Activated effector memory CD4-positive, alpha-beta T cell treated with Interleukin-2 at 50 U/mL for 16 hours (primary cell): ENCODE data around the gene SMARCAD1.
"Not testable (repeated sequence)": the region's sequence is repeated elsewhere in the genome, so short reads cannot be mapped to it uniquely, and the experiment has no call there.

Experiments
- DNase-seq: peaks from one replicate; pipeline ENCODE4 v3.0.0-alpha.2; 2020

SMARCAD1 gene

DNA sequence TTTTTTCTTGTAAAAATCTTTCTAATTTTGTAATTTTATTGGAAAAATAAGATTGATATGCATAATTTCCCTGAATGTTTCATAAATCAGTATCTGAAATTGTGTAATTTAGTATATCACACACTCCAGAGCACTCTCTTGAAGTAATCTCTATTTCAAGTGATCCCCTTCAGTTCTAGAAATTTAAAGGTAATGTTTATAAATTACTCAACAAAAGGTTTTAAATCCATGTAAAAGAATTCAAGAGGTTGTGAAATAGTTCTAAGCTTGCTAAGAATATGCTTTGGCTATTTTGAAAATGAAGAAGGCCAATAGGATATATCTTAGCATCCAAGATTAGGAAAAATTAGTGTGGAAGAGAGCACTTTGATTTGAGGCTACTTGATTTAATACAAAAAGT lies 28.2 kb downstream of the SMARCAD1 start:
- DNase-seq = no peak

GRCh38 chr4:94237271-94237670 lies 29.6 kb downstream of the SMARCAD1 start:
- no peak for DNase-seq

GRCh38 chr4:94238160-94238559 lies 30.5 kb downstream of the SMARCAD1 start:
- no peak for DNase-seq

DNA sequence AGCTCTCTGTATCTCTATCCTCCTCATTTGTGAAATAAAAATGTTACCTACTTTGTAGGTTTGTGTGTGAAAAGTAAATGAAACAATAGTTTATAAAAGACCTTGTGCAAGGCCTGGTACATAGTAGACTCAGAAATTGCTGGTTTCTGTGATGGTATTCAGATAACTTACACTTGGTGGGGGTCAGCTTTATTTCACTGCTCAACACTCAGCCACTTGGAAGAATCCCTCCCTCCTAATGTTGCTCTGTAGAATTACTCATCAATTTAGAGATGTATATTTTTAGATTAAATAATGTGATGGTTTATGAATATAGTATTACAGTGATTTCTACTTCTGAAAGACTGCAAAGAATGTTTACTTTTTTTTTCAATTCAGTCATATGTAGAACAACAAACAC lies 32.7 kb downstream of the SMARCAD1 start:
- no peak for DNase-seq

DNA sequence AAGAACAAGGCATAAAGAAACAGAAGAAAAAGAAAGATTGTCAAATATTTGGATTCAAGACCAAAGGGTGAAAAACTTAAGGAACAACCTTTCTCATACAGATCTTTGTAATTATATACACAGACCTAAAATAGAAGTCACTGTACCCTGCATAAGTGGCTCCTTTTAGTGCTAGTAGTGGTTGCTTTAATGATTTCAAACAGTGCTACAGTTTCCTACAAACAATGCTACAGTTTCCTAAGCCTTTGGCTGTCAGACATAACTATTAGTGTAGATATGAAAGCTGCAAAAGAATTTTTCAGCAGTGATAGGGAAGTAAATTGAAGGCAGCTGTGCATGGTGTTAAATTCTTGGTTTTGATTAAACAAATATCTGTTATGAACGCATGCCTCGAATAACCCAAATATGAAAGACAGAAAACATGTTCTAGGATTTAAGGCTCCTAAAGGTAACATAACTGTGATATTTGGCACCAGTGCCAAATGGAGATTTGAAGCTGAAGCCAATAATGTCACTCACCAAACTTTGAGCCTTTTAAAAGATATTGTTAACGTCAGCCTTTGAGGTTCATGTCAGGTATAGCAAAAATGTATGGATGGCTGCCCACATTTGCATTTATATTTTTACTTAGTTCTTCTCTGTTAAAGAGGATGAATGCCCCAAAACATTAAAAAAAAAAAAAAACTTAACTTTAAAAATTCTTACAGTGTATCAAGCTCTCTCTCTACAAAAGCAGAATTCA lies 36.6 kb downstream of the SMARCAD1 start:
- DNase-seq = no peak

GRCh38 chr4:94244829-94245185 lies 37.1 kb downstream of the SMARCAD1 start:
- DNase-seq = no peak

GRCh38 chr4:94251094-94251493 lies 43.4 kb downstream of the SMARCAD1 start:
- no peak for DNase-seq

- DNase-seq = no peak
These were observed 45.4 kb downstream of the SMARCAD1 start for GRCh38 chr4:94253036-94253435.

DNA sequence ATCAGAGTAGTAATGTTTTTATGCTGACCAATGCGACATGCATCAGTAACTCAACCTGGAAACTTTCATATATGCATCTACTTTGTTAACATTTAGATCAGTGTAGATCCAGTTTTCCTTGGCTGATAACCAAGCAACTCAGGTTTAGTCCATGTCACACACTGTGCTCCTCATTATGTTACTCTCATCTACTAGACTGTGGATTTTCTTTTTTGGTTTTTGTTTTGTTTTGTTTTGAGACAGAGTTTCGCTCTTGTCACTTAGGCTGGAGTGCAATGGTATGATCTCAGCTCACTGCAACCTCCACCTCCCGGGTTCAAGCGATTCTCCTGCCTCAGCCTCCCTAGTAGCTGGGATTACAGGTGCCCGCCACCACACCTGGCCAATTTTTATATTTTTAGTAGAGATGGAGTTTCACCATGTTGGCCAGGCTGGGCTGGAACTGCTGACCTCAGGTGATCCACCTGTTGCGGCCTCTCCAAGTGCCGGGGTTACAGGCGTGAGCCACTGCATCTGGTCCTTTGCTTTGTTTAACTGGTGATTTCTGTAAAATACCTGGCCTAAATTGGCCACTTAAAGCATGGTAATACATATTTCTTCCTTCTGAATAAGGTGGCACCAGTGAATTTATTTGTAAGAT lies 48.6 kb downstream of the SMARCAD1 start:
- no peak for DNase-seq

DNA sequence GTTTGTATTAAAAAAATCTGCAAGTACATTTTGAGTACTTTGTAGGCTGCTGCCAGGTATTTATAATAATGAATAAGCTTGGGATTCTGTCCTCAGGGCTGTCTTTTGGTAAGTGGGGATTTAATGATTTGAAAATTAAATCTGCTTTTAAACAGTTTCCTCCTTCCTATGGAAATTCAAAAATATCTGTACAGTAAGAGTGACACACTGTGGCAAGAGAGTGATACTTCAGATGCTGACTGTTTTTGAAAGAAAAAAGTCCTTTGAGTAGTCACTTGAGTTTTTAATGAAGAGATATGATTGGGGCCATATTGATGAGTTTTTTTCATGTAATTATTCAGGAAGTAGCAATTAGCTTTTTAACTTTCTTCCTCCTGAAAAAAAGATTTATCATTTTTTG lies 49.2 kb downstream of the SMARCAD1 start:
- no peak for DNase-seq

- no peak for DNase-seq
These were observed 54.7 kb downstream of the SMARCAD1 start for GRCh38 chr4:94262163-94263016.

DNA sequence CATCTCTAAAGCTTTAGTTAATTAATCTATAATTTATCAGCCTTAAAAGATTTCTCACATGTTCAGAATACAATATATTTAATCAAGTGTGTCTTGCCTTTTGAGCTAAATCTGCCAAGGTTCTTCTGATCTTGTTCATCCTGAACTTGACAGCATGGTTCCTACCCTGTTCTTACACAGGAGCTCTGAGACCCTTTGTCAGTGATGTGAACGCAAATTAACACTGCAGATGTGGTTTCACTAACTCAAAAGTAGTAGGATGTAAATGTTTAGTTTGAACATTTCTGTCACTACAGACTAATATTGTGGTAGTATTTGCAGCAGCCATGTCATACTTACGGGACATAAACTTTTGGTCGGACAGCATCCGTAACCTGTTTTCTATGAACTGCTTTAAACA lies 59.4 kb downstream of the SMARCAD1 start:
- DNase-seq = no peak

GRCh38 chr4:94271248-94271647 lies 63.6 kb downstream of the SMARCAD1 start:
- DNase-seq = no peak

- DNase-seq = no peak
These were observed 67.2 kb downstream of the SMARCAD1 start for GRCh38 chr4:94274912-94275311.

- DNase-seq = no peak
These were observed 68.5 kb downstream of the SMARCAD1 start for GRCh38 chr4:94276204-94276603.

DNA sequence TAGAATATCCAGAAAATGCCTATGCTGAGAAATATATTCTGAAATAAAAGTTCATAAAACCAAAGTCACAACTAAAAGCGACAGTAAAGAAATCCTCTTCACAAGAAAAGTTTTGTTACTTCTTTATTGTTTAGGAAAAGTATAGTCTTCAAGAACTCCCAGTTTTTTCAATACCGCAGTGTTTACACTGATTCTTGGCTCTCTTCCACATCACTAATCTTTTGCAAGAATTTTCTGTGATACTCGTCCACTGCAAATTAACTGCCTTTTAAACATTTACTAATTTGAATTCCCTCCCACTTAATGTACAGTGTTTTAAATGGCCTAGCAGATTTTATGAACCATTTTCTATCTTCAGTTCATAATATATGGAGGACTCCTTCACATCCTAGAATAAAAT lies 69.9 kb downstream of the SMARCAD1 start:
- no peak for DNase-seq

DNA sequence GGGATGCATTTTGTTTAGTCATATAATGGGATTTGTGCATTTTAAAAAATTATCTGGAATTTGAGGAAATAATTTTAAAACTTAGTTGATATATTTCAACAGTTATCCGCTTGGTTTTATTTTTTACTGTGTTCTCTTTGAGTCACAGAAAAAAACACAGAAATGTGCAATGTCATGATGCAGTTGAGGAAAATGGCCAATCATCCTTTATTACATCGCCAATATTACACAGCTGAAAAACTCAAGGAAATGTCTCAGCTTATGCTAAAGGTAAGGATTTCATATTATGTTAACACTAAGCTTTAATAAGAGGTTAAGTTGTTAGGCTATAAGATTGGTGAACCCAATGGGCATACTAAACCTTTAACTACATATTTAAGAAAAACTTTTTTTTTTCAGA lies 71.1 kb downstream of the SMARCAD1 start:
- DNase-seq = no peak

GRCh38 chr4:94284889-94285288 lies 77.2 kb downstream of the SMARCAD1 start:
- DNase-seq = no peak

DNA sequence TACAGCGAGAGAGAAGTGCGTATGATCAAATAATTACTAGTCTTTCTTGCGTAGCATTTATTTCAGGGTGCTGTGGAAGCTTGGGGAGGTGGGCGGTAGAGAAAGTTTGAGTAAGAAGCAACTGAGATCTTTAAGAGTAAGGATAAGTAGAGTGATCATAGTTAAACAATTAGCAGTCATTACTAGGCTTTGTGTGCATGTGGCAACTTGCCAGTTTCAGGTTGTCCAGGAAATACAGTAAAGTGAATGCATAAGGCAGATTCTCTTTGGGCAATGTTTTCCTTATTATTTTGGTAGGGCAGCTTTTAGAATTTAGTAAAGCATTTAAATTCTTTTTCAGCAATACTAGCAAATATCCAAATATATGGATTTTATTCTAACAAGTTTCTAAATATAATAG lies 78.0 kb downstream of the SMARCAD1 start:
- DNase-seq = no peak

GRCh38 chr4:94290245-94290644 lies 82.6 kb downstream of the SMARCAD1 start:
- no peak for DNase-seq

DNA sequence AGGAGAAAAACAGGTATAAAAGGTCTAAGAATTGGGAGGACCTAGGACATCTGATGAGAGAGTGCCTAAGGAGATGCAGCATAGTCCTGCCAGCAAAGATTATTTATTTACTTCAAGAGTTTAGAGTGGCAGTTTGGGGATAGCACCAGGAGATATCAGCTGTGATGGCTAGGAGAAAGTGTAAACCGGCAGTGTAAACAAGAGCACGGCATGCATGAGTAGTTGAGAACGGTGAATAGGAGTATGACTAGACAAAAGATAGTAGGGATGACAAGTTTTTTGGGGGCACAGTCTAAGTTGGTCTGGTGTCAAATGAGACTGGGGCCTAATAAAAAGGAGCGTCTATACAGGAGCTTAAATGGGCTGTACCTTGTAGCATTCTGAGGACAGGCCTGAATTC lies 86.3 kb downstream of the SMARCAD1 start:
- DNase-seq = not testable (repeated sequence)

GRCh38 chr4:94295473-94295872 lies 87.8 kb downstream of the SMARCAD1 start:
- not testable (repeated sequence) for DNase-seq

- DNase-seq = no peak
These were observed 91.1 kb downstream of the SMARCAD1 start for GRCh38 chr4:94298725-94299252.

GRCh38 chr4:94302191-94302590 lies 94.5 kb downstream of the SMARCAD1 start:
- DNase-seq = no peak
